NB4 (cell line): ENCODE results near the gene TMEM233.

ENCODE experiments used
- POLR2A ChIP-seq: IDR thresholded peaks from 2 replicates; pipeline ENCODE4 v1.6.1; 2011; ENCODE audit warnings: mild to moderate bottlenecking; ENCODE audit not compliant: insufficient read length; ENCODE audit errors: extremely low read depth
- TF ChIP-seq, protein P1 (sequence below): IDR thresholded peaks from one replicate; pipeline ENCODE4 v1.5.1; 2012; ENCODE audit warnings: low read depth, low read length
- TF ChIP-seq, protein P2 (sequence below): IDR thresholded peaks from 2 replicates; pipeline ENCODE4 v1.6.1; 2011; ENCODE audit warnings: low read depth, low read length

DNA sequence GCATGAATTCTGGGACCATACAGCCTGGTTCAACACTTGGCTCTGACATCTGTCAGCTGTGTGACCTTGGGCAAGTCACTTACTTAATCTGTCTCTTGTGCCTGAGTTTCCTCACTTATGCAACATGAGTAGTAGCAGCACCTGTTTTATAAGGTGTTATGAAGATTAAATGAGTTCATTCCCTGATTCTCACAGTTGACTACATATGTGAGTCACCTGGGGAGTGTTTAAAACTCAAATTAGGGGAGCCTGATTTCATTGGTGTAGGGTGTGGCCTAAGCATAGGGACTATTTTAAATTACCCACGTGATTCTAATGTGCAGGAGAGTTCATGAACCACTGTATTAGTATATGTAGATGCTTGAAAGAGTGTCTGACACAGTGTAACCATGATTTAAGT is 36.7 kb upstream of the TMEM233 start:
- TF ChIP-seq, protein P1, sequence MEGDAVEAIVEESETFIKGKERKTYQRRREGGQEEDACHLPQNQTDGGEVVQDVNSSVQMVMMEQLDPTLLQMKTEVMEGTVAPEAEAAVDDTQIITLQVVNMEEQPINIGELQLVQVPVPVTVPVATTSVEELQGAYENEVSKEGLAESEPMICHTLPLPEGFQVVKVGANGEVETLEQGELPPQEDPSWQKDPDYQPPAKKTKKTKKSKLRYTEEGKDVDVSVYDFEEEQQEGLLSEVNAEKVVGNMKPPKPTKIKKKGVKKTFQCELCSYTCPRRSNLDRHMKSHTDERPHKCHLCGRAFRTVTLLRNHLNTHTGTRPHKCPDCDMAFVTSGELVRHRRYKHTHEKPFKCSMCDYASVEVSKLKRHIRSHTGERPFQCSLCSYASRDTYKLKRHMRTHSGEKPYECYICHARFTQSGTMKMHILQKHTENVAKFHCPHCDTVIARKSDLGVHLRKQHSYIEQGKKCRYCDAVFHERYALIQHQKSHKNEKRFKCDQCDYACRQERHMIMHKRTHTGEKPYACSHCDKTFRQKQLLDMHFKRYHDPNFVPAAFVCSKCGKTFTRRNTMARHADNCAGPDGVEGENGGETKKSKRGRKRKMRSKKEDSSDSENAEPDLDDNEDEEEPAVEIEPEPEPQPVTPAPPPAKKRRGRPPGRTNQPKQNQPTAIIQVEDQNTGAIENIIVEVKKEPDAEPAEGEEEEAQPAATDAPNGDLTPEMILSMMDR = no peak
- TF ChIP-seq POLR2A = no peak
- TF ChIP-seq, protein P2, sequence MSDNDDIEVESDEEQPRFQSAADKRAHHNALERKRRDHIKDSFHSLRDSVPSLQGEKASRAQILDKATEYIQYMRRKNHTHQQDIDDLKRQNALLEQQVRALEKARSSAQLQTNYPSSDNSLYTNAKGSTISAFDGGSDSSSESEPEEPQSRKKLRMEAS = no peak
